Astrocyte (in vitro differentiated cells and primary cell): ENCODE data around the gene CEACAM3. TPM values are rescaled to one million over a fixed set of nuclear protein-coding genes. Genes with fewer than 3 reads are reported as not detected.

ENCODE experiments used
- DNase-seq: peaks from one replicate; pipeline ENCODE4 v3.0.0-alpha.2; 2010; ENCODE audit warnings: low read depth
- FAIRE-seq: peaks from 2 replicates; lab custom pipeline; 2011; peaks lifted over from hg19 to GRCh38; lab: Jason Lieb, UNC
- H2AFZ ChIP-seq: 2 replicates; pipeline ENCODE4 v1.6.0; 2012; ENCODE audit warnings: low read depth, low read length, inconsistent platforms
- H3K27ac ChIP-seq: 2 replicates; pipeline ENCODE4 v1.5.1; 2011; ENCODE audit warnings: low read depth, low read length, inconsistent platforms
- H3K27me3 ChIP-seq: 2 replicates; pipeline ENCODE4 v1.6.0; 2011; ENCODE audit warnings: low read length, inconsistent platforms; ENCODE audit not compliant: insufficient read depth
- H3K36me3 ChIP-seq: 2 replicates; pipeline ENCODE4 v1.5.1; 2011; ENCODE audit warnings: low read length, inconsistent platforms; ENCODE audit not compliant: insufficient read depth
- H3K4me1 ChIP-seq: 2 replicates; pipeline ENCODE4 v1.5.1; 2011; ENCODE audit warnings: low read length, inconsistent platforms; ENCODE audit not compliant: insufficient read depth
- H3K4me2 ChIP-seq: 2 replicates; pipeline ENCODE4 v1.6.0; 2012; ENCODE audit warnings: low read length, inconsistent platforms
- H3K4me3 ChIP-seq: 2 replicates; pipeline ENCODE4 v1.5.1; 2011; ENCODE audit warnings: low read depth, mild to moderate bottlenecking, low read length, inconsistent platforms; ENCODE audit not compliant: insufficient read depth
- H3K79me2 ChIP-seq: 2 replicates; pipeline ENCODE4 v1.6.0; 2012; ENCODE audit warnings: mild to moderate bottlenecking, low read length, inconsistent platforms; ENCODE audit not compliant: insufficient read depth
- H3K9ac ChIP-seq: 2 replicates; pipeline ENCODE4 v1.6.0; 2012; ENCODE audit warnings: mild to moderate bottlenecking, low read length, inconsistent platforms
- H3K9me3 ChIP-seq: 2 replicates; pipeline ENCODE4 v1.5.1; 2012; ENCODE audit warnings: low read depth, mild to moderate bottlenecking, low read length, inconsistent platforms; ENCODE audit not compliant: insufficient read depth
- H4K20me1 ChIP-seq: 2 replicates; pipeline ENCODE4 v1.6.0; 2012; ENCODE audit warnings: low read length, inconsistent platforms; ENCODE audit not compliant: insufficient read depth
- H3K27ac Mint-ChIP-seq: one replicate; pipeline ENCODE4 v1.8.0; 2021; ENCODE audit warnings: mild to moderate bottlenecking, mixed read lengths; ENCODE audit not compliant: unreplicated experiment
- H3K27me3 Mint-ChIP-seq: one replicate; pipeline ENCODE4 v1.8.0; 2021; ENCODE audit warnings: low read depth, mixed read lengths; ENCODE audit not compliant: unreplicated experiment
- H3K36me3 Mint-ChIP-seq: one replicate; pipeline ENCODE4 v1.8.0; 2021; ENCODE audit warnings: low read depth, mixed read lengths; ENCODE audit not compliant: unreplicated experiment
- H3K4me1 Mint-ChIP-seq: one replicate; pipeline ENCODE4 v1.8.0; 2021; ENCODE audit warnings: low read depth, mixed read lengths; ENCODE audit not compliant: unreplicated experiment
- H3K4me3 Mint-ChIP-seq: one replicate; pipeline ENCODE4 v1.8.0; 2021; ENCODE audit warnings: mild to moderate bottlenecking, moderate library complexity, mixed read lengths; ENCODE audit not compliant: unreplicated experiment
- H3K9me3 Mint-ChIP-seq: one replicate; pipeline ENCODE4 v1.8.0; 2021; ENCODE audit warnings: mild to moderate bottlenecking, mixed read lengths; ENCODE audit not compliant: unreplicated experiment
- CTCF ChIP-seq: IDR thresholded peaks from 2 replicates; pipeline ENCODE4 v1.5.1; 2011; ENCODE audit warnings: low read depth, mild to moderate bottlenecking, inconsistent platforms, low read length, moderate library complexity; ENCODE audit not compliant: insufficient read depth
- EZH2 ChIP-seq: IDR thresholded peaks from 2 replicates; pipeline ENCODE4 v1.6.1; 2012; ENCODE audit warnings: mild to moderate bottlenecking, low read length, inconsistent platforms; ENCODE audit not compliant: insufficient read depth
- total RNA-seq: library from RNA; stranded (reverse); gene quantifications from 2 replicates; pipeline ENCODE4 v1.2.1, GENCODE V29; 2021

Gene CEACAM3
- total RNA-seq, 1 donor from 2014 or later: not detected

- H3K4me1 ChIP-seq: no peaks in the 10 kb centered on the region
- Mint-ChIP-seq H3K27ac (no peak overlapping the region), H3K27me3 (peaks cover 65% of the 10 kb centered on the region), H3K36me3 (no peaks in the 10 kb centered on the region), H3K4me3 (no peak overlapping the region), H3K9me3 (no peaks in the 10 kb centered on the region), H3K4me1 (no peaks in the 10 kb centered on the region)
- H3K4me2 ChIP-seq: no peak overlapping the region
- no peak overlapping the region for H3K27ac ChIP-seq
- no peak overlapping the region for H3K4me3 ChIP-seq
- H3K79me2 ChIP-seq: no peaks in the 10 kb centered on the region
- DNase-seq (no peak), FAIRE-seq (no peak)
- no peak overlapping the region for H3K9ac ChIP-seq
- H3K27me3 ChIP-seq: no peaks in the 10 kb centered on the region
- H4K20me1 ChIP-seq: no peaks in the 10 kb centered on the region
- TF ChIP-seq EZH2: no peak
- no peak for TF ChIP-seq CTCF
- no peak overlapping the region for H2AFZ ChIP-seq
- H3K36me3 ChIP-seq: no peaks in the 10 kb centered on the region
- H3K9me3 ChIP-seq: no peaks in the 10 kb centered on the region
Measured at GRCh38 chr19:41810301-41810700, 13.9 kb downstream of the CEACAM3 start.

- Histone ChIP-seq H3K4me3 (no peak overlapping the region), H4K20me1 (no peaks in the 10 kb centered on the region), H3K9me3 (no peaks in the 10 kb centered on the region), H3K79me2 (no peaks in the 10 kb centered on the region), H3K4me1 (no peaks in the 10 kb centered on the region), H3K27ac (no peak overlapping the region), H3K36me3 (no peaks in the 10 kb centered on the region), H3K9ac (no peak overlapping the region), H3K4me2 (no peak overlapping the region), H2AFZ (no peak overlapping the region), H3K27me3 (no peaks in the 10 kb centered on the region)
- Mint-ChIP-seq H3K4me3 (no peak overlapping the region), H3K27ac (no peak overlapping the region), H3K36me3 (no peaks in the 10 kb centered on the region), H3K9me3 (no peaks in the 10 kb centered on the region), H3K4me1 (no peaks in the 10 kb centered on the region), H3K27me3 (peaks cover 63% of the 10 kb centered on the region)
- no peak for TF ChIP-seq CTCF
- no peak for TF ChIP-seq EZH2
- FAIRE-seq (no peak), DNase-seq (no peak)
Measured at GRCh38 chr19:41811036-41811435, 14.6 kb downstream of the CEACAM3 start.

- FAIRE-seq: no peak
- Histone ChIP-seq H3K4me2 (no peak overlapping the region), H3K4me3 (no peak overlapping the region), H3K27me3 (no peaks in the 10 kb centered on the region), H3K4me1 (no peaks in the 10 kb centered on the region), H2AFZ (no peak overlapping the region), H3K36me3 (no peaks in the 10 kb centered on the region), H3K9me3 (no peaks in the 10 kb centered on the region), H3K79me2 (no peaks in the 10 kb centered on the region), H4K20me1 (no peaks in the 10 kb centered on the region), H3K27ac (no peak overlapping the region), H3K9ac (no peak overlapping the region)
- TF ChIP-seq CTCF (no peak), EZH2 (no peak)
- DNase-seq: no peak
- Mint-ChIP-seq H3K4me1 (no peaks in the 10 kb centered on the region), H3K9me3 (no peaks in the 10 kb centered on the region), H3K36me3 (no peaks in the 10 kb centered on the region), H3K4me3 (no peak overlapping the region), H3K27ac (no peak overlapping the region), H3K27me3 (peaks cover 60% of the 10 kb centered on the region)
Measured at GRCh38 chr19:41811981-41812380, 15.6 kb downstream of the CEACAM3 start.
